ENCODE measurements around the gene GAK. TPM values are rescaled to one million over a fixed set of nuclear protein-coding genes. Genes with fewer than 3 reads are reported as not detected.
"Not testable (repeated sequence)": the region's sequence is repeated elsewhere in the genome, so short reads cannot be mapped to it uniquely, and the experiment has no call there.

Gene GAK
- 72.1 TPM for total RNA-seq

- ATAC-seq (peak; percentile 95), DNase-seq (ENCODE audit: low spot score) (peak; percentile 98)
Measured at GRCh38 chr4:931960-932712, at the start of gene GAK, which contains the start of gene TMEM175. Gene GAK, minus strand, starts transcription at chr4:932316. Its CDS starts 129 bp downstream, at chr4:932187. Gene TMEM175, plus strand, starts transcription at chr4:932460. Its CDS starts 15,280 bp downstream, at chr4:947740.

GRCh38 chr4:978957-979701, 47.0 kb upstream of the GAK start:
- ATAC-seq (no peak), DNase-seq (ENCODE audit: low spot score) (no peak)

GRCh38 chr4:976016-976415, 43.9 kb upstream of the GAK start:
- DNase-seq (ENCODE audit: low spot score); ATAC-seq: not testable (repeated sequence)

- ATAC-seq (no peak), DNase-seq (ENCODE audit: low spot score) (no peak)
Measured at GRCh38 chr4:974668-975067, 42.6 kb upstream of the GAK start.

GRCh38 chr4:973431-974397, 41.6 kb upstream of the GAK start, which contains the start of gene DGKQ:
Gene DGKQ, minus strand, starts transcription at chr4:973569. Its CDS starts 87 bp downstream, at chr4:973482.
- peak; percentile 93 for DNase-seq (ENCODE audit: low spot score)
- peak; percentile 96 for ATAC-seq

GRCh38 chr4:972651-973424, 40.7 kb upstream of the GAK start:
- no peak for DNase-seq (ENCODE audit: low spot score)
- peak; percentile 31 for ATAC-seq

GRCh38 chr4:971666-972500, 39.8 kb upstream of the GAK start:
- DNase-seq (ENCODE audit: low spot score), result no peak
- peak; percentile 38 for ATAC-seq

GRCh38 chr4:970854-971520, 38.9 kb upstream of the GAK start:
- DNase-seq (ENCODE audit: low spot score), result no peak

GRCh38 chr4:970046-970745, 38.1 kb upstream of the GAK start:
- ATAC-seq, result no peak

More at GRCh38 chr4:970854-971520, 38.9 kb upstream of the GAK start:
- ATAC-seq, result no peak

GRCh38 chr4:968621-969394, 36.7 kb upstream of the GAK start:
- ATAC-seq (no peak), DNase-seq (ENCODE audit: low spot score) (no peak)

More at GRCh38 chr4:970046-970745, 38.1 kb upstream of the GAK start:
- DNase-seq (ENCODE audit: low spot score), result no peak

- DNase-seq (ENCODE audit: low spot score), result no peak
Measured at GRCh38 chr4:968221-968620, 36.1 kb upstream of the GAK start.

GRCh38 chr4:967113-968104, 35.3 kb upstream of the GAK start:
- no peak for DNase-seq (ENCODE audit: low spot score)
- no peak for ATAC-seq

More at GRCh38 chr4:968221-968620, 36.1 kb upstream of the GAK start:
- ATAC-seq, result no peak

- DNase-seq (ENCODE audit: low spot score) (no peak), ATAC-seq (no peak)
Measured at GRCh38 chr4:966266-967112, 34.4 kb upstream of the GAK start.

- DNase-seq (ENCODE audit: low spot score), result no peak
- ATAC-seq, result no peak
Measured at GRCh38 chr4:965766-966134, 33.6 kb upstream of the GAK start.

All from left lobe of liver (tissue), 2 donors.